Stimulated activated CD4-positive, alpha-beta T cell treated with anti-CD3 and anti-CD28 coated beads, Interleukin-1b, Interleukin-23, amount 100 ng/mL, for 1 hour (primary cell): ENCODE data around the gene ST7.

Source experiments
- DNase-seq, 2 donors: peaks; one replicate each; pipeline ENCODE4 v3.0.0-alpha.2; 2020; ENCODE audit warnings: low read depth in 2 of 2

Gene ST7

DNA sequence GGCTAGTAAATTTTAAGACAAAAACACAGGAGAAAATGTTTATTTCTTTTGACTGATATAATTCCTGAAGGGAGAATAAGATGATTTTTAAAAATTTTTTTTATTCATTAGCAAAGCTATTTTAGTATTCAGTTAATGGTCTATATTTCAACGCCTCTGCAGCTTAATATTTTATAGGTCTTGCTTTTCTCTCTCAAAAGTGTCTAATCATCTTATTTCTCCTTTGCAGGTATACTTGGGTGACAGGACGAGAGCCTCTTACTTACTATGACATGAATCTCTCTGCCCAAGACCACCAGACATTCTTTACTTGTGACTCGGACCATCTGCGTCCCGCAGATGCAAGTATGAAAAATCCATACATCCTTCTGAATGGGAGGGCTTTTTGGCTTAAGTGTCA, 177.0 kb downstream of the ST7 start:
- no peak for DNase-seq

DNA sequence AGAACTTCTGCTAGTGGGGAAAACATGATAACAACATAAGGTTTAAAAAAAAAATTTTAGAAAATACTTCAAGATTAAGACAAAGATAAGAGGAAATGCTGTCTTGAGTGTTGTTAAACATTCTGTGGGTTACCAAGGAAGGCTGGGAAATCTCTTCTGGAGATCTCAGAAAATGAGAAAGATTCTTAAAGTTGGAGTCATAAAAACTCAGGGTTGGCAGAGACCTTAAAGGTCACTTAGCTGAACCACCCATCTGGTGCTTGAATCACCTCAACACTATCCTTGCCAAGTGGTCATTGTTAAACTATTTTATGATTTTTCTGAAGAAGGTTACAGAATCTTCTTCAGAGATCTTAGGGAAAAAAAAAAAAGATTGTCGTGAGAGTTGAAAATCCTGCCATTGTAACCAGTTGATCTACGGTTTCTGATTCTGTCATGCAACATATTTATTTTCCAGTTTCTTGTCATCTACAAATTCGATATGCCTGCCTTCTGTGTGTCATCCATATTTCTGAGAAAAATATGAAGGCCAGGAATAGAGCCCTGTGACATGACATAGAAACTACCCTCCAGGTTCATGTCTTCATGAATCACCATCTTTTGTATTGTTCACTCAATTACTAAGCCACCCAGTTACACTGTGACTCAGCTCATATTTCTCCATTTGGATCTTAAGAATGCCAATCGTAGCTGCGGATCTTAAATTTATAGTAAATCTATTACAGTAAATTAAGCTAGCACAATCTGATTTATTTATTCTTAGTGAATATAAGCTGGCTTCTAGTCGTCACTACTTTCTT, 179.2 kb downstream of the ST7 start:
- no peak for DNase-seq

DNA sequence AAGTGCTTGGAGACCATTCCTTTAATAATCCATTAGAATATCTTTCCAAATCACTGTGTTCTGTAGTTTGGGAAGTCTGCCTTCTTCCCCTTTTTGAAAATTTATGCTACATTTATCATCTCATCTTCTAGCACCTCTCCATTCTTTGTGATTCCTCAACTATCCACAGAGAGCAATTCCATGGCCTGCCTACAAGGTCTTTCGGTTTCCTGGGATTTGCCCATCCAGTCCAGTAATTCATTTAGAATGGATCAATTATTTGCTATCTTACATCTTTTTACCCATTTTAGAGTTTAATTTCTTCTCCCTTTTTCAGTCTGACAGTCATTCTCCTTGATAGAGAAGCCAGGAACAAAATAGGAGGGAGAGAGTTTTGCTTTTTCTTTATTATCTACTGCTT, 179.8 kb downstream of the ST7 start:
- no peak for DNase-seq

DNA sequence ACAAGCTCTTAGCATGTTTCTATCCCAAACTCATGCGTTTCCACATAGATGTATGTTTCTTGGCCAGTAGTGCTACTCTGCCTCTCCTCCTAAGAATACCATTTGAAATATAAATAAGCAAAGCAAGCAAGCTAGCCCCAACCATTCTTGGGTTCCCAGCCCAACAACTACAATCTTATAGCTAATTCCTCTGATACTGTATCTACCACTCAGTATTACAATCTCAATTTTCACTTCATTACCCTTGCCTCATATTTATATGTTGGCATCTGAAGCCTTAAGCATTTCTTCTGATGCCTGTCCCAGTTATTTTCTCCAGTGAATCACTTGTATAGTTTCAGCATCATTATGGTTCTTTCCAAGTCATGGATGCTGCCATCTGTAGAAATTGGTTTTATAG, 181.1 kb downstream of the ST7 start:
- DNase-seq = no peak

DNA sequence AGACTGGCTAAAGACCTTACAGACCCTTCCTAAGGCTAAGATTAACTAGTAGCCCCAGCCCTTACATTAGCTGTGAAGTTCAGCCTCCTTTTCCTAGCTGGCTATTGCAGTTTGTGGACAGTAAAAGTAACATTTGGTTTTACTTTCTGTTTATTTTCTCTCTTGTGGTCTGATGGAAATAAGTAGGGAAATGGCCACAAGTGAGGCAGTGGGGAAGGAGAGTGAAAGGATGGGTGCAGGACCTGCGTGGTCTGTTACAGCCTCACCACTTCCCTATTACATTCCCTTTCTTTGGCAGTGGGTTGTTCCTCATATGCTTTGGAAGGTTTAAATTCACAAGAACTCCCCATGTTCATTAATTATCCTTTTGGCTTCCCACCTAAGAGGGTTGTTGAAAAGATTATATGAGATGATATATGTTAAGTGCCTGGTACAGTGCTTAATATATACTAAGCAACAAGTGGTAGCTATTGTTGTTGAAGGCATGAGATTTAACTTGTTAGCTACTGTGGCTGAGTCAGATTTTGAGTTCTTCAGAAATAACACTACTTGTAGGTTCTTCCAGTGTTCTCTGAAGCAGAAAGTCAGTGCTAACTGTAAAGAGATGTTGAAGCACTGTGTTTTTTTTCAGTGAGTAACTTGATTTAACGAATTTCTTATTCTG, 181.7 kb downstream of the ST7 start:
- DNase-seq = no peak

DNA sequence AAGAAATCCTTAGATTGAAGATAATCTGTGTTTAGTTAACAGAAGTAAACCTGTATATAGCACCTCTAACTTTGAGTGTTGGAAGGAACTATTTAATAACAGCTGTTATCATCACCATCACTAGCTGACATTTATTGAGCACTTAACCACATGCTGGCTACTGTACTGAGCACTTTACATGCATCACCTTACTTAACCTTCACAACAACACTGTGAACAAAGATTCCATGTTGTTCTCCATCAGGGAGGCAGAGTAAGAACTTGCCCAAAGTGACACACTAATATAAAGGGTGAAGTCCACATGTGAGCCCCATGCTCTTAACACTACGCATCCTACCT, 182.2 kb downstream of the ST7 start:
- DNase-seq = no peak

DNA sequence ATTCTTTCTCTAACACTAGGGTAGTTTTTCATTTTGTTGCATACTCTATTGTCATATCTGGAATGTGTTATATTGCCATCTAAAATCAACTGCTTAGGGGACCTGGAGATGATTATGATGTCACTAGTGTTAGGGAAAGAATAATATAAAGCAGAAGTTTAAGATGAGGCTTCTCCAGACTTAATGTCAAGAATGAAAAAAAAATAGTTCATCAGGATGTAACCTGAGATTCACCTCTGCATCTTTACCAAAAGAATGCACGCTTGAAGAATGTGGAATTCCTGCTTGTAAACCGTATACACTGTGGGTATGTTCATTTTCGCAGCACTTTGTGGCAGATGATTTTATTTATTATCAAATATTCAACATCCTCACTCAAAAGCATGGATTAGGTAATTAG, 184.6 kb downstream of the ST7 start:
- no peak for DNase-seq

DNA sequence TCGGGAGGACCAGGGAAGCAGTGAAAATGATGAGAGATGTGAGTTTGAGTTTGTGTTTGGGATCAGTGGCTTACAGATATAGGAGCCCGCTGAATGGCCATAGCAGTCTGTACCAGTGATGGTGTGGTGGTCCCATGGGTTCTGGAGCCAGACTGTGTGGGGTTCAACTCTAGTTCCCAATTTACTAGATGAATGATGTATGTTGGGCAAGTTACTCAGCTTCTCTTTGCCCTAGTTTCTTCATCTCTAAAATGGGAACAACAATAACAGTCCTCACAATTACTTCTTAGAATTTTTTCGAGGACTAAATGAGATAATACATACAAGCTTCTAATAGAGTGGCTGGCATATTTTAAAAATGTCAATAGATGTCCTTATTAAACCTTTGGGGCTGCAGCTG, 185.2 kb downstream of the ST7 start:
- DNase-seq = no peak

DNA sequence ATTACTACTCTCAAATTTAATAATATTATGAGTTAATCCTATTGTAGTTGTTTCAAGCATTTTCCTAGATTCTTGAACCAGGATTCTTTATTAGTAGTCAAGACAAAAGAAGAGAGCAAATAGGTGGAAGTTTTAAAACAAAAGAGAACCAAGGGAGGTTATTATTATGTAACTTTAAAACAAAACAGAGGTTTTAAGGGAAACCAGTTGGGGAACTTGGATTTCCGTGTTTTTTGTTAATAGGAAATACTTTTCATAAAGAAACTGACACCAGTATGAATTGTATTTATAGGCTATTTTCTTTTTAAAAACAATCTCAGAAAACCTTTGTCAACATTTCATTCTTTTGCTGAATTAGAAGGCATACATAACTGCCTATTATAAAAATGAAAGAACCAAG, 185.7 kb downstream of the ST7 start:
- DNase-seq = no peak

DNA sequence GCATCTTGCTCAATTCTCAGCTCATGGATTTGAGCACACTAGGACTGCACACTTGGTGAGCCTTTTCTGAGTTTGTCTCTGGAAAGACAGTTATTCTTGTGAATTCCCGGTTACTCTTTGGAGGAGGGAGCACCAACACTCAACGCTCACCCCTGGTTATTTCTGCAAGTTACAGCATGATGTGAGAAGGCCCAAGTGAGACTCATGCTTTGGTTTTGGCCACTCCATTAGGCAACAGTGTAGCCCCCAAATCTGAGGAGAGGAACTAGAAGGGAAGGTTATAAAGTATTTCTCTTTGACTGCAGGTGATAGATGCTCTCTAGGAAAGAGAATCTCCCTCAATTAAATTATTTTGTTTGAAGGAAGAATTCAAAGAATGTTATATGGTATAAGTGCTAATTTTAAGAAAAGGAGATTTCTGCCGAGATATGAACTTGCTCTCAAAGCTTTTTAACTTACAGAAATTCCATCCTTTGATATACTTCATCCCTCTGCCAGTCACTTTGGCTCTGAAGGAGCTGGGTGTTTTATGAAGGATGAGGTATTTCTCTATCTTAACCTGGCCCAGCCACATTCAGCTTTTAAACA, 186.2 kb downstream of the ST7 start:
- no peak for DNase-seq

DNA sequence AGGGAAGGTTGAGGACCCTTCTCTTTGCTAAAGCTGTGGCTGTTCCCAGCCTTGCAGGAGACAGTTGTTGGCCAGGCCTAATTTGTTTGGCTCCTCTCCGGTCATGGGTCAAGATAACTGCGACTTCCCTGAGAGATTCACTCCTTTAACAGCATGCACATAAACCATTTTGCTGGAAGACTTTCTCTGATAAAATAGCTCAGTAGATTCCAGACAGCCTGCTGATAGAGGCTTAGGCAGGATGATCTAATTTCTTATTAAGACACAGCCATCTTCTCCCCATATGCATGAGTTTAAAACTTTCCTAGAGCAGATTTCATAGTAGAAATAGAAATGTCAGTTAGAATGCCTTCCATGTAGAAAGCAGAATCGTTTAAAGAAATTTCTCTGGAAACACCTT, 187.6 kb downstream of the ST7 start:
- DNase-seq = no peak

DNA sequence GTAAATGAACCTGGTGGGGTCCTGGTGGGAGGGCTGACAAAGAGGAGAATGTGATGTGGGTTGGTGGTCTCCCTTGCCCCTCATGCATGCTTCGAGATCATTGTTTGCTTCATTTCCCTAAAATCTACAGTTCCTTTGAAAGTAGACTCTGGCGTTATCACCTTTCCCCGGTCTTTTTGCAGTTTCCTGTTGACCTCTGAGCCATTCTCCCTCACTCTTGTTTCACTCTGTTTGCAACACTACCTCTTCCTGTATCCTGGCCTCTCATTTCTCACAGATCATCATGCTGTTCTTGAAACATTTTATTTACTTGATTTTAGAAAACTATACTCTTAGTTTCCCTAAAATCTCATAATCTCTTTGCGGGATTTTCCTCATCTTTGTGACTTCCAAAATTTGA, 189.8 kb downstream of the ST7 start:
- no peak for DNase-seq

DNA sequence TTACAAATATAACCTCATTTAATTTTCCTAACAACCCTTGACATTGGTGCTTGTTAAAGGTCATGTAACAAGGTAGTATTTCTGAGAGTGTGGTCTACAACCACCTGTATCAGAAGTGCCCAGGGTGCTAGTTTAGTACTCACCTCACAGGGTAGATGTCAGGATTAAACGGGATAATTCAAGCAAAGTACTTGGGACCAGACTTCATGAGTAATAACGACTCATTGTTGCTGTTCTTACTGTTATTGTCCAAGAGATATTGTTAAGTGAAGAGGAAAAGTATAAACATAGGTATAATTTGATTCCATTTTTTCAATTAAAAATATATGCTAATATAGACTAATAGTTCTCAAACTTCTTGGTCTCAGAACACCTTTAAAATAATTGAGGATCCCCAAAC, 190.3 kb downstream of the ST7 start:
- no peak for DNase-seq

DNA sequence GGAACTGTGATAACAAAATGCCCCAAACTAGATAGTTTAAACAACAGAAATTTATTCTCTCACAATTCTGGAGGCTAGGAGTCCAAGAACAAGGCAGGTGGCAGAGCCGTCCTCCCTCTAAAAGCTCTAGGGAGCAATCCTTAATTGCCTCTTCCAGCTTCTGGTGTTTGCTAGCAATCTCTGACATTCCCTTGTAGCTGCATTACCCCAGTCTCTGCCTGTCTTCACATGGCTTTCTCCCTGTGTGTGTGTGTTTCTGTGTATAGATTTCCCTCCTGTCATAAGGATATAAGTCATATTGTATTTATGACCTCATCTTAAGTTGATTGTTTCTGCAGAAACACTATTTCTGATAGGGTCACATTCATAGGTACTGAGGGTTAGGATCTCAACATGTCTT, 192.0 kb downstream of the ST7 start:
- DNase-seq = no peak

DNA sequence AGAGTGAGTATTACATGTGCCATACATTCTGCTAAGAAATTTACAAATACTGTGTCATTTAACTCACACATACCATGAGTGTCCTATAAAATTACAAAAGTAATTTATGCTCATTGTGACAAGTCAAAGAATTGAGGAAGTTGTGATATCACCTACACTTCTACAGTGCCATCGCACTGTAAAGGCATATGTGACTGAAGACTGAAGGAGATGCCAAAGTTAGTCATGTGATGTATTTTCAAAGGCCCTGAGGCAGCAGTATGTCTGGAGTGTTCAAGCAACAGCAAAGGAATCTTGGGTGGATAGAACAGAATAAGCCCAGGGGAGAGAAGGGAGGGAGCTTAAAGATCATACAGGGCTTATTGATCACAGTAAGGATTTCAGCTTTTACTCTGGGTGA, 192.8 kb downstream of the ST7 start:
- no peak for DNase-seq

DNA sequence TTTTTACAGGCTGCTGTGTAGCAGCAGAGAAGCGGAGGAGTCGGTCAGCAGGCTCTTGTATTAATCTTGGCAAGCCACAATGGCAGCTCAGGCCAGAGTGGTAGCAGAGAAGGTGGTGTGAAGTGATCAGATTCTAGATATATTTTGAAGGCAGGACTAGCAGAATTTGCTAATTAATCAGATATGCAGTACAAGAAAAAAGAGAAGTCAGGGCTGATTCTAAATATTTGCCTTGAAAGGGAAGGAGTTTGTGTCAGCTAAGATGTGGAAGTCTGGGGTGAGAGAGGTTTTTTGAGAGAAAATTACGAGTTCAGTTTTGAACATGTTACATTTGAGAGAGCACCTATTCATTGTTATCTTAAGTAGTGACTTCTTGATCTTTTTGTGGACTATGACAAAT, 193.2 kb downstream of the ST7 start:
- DNase-seq = no peak

DNA sequence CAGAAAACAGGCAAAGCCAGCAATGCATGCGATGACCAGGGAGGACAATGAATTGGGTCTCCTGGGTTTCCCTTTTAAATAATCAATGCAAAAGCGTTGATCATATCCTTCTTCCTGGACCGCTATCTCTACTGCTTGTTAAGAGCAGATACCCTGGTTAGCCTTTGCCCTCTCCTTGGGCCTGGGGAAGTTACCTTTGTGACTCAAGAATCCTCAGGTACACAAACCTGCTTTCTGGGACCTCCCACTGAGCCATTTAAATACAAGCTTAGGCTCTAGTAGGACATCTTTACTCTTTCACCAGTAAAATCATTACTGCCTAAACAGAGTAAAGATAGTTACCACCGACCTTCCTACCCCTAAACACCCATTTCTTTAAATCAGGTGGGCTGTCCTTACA, 195.7 kb downstream of the ST7 start:
- DNase-seq = no peak

DNA sequence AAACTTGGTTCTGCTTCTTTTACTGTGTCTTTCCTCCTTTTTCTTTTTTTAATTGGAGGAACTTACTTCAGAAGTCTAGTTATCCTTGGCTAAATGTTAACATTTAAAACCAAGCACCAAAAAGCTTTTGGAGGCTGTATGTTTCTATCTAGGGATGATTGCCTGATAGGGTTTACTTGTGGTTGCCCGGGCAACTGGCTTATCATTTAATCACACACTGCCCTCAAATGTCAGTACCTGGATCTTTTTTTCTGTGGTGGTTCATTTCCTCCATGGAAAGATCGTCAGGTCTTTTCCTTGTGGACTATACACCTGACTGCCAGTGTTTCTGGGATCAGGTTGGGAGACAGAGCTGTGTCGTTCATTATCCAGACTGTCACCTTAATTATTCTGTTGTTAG, 196.4 kb downstream of the ST7 start:
- DNase-seq = no peak

DNA sequence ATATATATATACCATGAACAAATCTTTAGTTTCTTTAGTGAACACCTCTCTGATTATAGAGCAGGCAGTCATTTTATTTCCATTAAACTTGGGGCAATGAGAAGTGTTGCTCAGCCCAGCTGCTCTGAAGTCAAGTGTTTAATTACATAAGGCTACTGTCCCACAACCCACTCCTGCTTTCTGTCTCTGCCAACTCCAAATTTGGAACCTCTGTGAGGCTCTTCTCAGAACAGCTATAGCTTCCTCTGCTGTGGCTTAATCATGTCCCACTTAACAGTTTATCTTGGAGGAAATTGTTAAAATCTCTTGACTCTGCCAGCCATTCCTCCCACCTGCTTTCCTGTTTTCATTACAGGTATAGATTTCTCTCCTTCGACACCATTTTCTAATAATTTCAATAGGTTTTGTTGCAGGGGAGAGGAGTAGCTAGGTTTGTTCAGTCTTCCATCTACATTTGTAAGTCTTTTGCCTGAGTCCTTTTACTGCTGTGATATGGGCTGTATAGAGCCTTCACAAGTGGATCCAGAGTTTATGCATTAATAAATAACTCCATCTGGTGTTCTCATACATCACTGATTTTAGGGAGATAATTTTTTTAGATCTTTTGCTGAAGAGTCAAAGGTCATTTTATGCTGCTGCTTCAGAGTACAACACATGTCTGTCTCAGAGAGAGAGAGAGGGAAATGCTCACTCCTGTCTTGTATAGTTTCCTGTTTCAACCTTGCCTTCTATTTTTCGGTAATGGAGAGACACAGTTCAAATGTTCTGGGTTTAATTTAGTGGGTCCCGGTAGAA, 199.1 kb downstream of the ST7 start:
- no peak for DNase-seq

DNA sequence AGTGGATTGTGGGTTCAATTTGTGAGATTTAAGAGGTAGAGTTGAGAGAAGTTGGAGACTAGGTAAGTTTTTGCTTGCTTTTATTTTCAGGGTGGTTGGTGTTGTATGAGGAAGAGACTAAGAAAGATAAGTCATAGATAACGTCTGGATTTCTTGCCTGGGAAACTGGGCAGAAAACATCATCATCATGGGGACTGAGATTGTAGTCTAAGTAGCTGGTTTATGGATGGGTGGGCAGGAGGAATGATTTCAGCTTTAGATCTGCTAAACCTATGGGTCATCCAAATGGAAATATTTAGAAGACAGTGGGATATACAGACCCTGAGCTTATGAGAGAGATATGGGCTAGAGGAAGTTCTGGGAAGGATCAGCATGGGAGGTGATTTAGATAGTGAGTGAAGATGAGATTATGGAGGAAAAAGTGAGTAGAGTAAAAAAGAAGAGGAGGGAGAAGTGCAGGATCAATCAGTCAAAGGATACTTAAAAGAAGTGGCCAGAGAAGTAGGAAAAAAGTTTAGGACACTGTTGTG, 199.8 kb downstream of the ST7 start:
- no peak for DNase-seq

DNA sequence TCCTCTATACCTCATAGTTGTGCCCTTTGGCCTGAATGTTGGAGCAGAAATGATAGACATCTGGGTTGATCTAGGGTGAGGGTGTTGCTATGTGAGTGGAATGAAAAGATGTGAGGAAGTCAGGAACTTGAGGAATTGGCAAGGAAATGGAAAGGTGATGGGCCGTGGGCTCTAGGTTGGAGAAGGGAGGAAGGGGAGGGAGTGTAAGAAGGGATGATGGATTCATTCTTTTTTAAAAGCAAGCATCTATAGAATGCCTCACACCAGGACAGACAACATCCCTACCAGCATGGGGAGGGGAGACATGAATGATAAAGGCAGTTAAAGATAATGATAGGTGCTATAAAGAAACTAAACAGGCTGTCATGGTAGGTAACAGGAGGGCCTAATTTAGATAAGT, 201.4 kb downstream of the ST7 start:
- DNase-seq = no peak

DNA sequence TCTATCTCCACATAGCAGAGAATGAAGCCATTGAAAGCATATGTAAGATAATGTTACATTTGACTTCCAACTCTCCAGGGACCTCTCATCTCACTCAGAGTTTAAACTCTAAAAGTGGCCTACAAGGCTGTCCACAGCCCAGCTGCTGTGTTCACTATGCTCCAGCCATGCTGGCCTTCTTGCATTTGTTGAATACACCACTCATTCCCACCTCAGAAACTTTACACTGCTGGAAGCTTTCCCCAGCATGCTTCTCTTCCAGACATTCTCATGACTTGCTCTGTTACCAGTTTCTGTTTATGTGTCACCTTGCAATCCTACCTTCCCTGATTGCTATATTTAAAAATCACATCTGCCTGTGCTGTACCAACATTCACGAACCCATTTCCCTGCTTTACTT, 202.4 kb downstream of the ST7 start:
- DNase-seq = no peak
